Cerebellar cortex (tissue), 1 donor: ENCODE data around the gene REP15.
"Not testable (repeated sequence)": the region's sequence is repeated elsewhere in the genome, so short reads cannot be mapped to it uniquely, and the experiment has no call there.

ENCODE experiments used
- DNase-seq: peaks from one replicate; pipeline ENCODE4 v3.0.0-alpha.2; 2015; ENCODE audit warnings: low spot score

REP15 gene

GRCh38 chr12:27696864-27697564 lies 767 bp downstream of the REP15 start:
- no peak for DNase-seq

GRCh38 chr12:27703720-27704452 lies 7.6 kb downstream of the REP15 start:
- DNase-seq: peak; percentile 71

GRCh38 chr12:27705263-27705662 lies 9.0 kb downstream of the REP15 start:
- DNase-seq: no peak

- DNase-seq: no peak
Measured at GRCh38 chr12:27707216-27707615, 11.0 kb downstream of the REP15 start.

- no peak for DNase-seq
Measured at GRCh38 chr12:27709212-27709931, 13.1 kb downstream of the REP15 start.

- no peak for DNase-seq
Measured at GRCh38 chr12:27709932-27710591, 13.8 kb downstream of the REP15 start.

- DNase-seq: peak; percentile 86
Measured at GRCh38 chr12:27710592-27711316, 14.5 kb downstream of the REP15 start, which contains the start of gene MRPS35. Gene MRPS35 (plus strand): TSS chr12:27710832. CDS start chr12:27710844, 12 bp downstream.

GRCh38 chr12:27711317-27711682 lies 15.1 kb downstream of the REP15 start:
- peak; percentile 46 for DNase-seq

GRCh38 chr12:27711967-27712366 lies 15.7 kb downstream of the REP15 start:
- no peak for DNase-seq

- no peak for DNase-seq
Measured at GRCh38 chr12:27723212-27723611, 27.0 kb downstream of the REP15 start.

- no peak for DNase-seq
Measured at GRCh38 chr12:27730097-27730588, 33.9 kb downstream of the REP15 start.

- peak; percentile 16 for DNase-seq
Measured at GRCh38 chr12:27732281-27732680, 36.0 kb downstream of the REP15 start.

- peak; percentile 25 for DNase-seq
Measured at GRCh38 chr12:27733052-27733656, 36.9 kb downstream of the REP15 start.

- DNase-seq: no peak
Measured at GRCh38 chr12:27733791-27734190, 37.5 kb downstream of the REP15 start.

GRCh38 chr12:27734321-27734720 lies 38.1 kb downstream of the REP15 start:
- not testable (repeated sequence) for DNase-seq

GRCh38 chr12:27743601-27744000 lies 47.4 kb downstream of the REP15 start:
- DNase-seq: no peak

- DNase-seq: not testable (repeated sequence)
Measured at GRCh38 chr12:27745734-27746133, 49.5 kb downstream of the REP15 start.
